Limb (tissue), 2 donors: Measurements from ENCODE around the gene MIX23.

Source experiments
- DNase-seq, 2 donors: peaks; one replicate each; pipeline ENCODE4 v3.0.0-alpha.2; 2016; ENCODE audit errors: extremely low spot score in 2 of 2

MIX23 gene

DNA sequence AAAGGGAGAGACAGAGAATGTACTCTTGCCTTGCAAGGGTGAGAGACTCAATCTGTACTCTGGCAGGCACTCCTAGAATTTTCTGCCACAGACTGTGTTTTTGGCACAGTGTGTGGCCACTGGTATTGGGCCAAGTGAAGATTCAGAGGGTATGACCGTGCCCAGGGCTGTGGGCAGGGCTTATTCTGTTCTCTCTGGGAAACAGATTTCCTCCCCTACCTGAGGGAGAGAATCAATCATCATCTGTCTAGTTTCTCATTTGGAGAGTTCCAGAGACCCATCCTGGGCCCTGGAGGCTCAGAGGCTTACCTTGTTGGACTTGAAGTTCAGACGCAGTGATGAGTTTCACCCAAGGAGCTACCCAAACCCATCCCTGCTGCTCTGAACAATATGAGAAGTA, 29.8 kb downstream of the MIX23 start:
- DNase-seq, result no peak

DNA sequence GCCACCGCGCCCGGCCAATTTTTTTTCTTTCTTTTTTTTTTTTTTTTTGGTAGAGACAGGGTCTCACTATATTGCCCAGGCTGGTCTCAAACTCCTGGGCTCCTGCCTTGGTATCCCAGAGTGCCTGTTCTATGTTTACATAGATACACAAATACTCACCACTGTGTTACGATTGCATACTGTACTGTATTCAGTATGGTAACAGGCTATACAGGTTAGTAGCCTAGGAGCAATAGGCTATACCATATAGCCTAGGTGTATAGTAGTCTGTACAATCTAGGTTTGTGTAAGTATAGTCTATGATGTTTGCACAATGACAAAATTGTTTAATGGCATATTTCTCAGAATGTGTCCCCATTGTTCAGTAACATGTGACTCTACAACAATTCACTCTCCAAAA, 31.4 kb downstream of the MIX23 start:
- DNase-seq, result no peak

DNA sequence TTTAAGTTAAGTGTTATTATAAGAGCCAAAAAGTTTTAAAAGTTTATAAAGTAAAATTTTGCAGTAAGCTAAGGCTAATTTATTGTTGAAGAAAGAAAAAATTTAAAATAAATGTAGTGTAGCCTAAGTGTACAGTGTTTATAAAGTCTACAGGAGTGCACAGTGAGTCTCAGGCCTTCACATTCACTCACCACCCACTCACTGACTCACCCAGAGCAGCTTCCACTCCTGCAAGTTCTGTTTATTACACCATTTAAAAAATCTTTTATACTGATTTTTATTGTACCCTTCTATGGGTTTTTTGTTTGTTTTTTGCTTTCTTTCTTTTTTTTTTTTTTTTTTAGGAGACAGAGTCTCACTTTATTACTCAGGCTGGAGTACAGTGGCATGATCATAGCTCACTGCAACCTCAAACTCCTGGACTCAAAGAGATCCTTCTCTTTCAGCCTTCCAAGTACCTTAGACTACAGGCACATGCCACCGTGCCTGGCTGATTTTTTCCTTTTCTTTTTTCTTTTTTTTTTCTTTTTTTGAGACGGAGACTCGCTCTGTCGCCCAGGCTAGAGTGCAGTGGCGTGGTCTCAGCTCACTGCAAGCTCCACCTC, 32.1 kb downstream of the MIX23 start:
- no peak for DNase-seq

DNA sequence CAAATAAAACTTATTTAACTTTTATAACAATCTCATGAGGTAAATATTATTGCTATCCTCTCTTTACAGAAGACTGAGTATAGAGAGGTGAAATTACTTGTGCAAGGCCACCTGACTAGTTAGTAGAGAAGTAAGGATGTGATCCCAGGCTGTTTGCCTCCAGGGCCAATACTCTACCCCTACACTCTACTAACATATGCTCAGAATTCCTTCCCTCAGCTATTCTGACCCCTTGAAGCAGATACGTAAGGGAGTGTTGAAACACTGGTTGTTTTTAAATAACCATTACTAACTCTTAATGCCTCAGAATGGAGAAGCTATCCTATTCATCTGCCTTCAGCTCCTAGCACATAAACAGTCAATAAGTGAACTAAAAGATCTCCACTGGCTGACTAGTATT, 33.9 kb downstream of the MIX23 start:
- DNase-seq, result no peak

DNA sequence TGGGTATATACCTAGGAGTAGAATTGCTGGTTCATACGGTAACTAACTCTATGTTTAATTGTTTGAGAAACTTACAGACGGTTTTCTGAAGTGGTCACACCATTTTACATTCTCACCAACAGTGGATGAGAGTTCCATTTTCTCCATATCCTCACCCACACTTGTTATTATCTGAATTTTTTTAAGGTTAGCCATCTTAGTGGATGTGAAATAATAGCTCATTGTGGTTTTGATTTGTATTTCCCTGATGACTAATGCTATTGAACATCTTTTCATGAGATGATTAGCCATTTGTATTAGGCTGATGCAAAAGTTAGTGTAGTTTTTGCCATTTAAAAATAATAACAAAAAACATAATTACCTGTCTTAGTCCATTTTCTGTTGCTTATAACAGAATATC, 39.4 kb downstream of the MIX23 start:
- DNase-seq, result no peak

DNA sequence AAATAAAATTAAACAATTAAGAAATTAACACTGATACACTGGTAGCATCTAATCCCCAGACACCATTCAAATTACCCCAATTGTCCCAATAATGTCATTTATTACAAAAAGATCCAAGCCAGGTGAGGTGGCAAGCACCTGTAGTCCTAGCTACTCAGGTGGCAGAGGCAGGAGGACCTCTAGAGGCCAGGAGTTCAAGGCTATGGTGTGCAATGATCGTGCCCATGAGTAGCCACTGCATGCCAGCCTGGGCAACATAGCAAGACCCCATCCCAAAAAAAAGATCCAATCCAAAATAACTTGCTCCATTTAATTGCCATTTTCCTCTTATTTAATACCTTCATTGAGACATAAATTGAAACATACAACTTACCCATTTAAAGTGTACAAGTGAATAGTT, 40.2 kb downstream of the MIX23 start:
- DNase-seq, result no peak

DNA sequence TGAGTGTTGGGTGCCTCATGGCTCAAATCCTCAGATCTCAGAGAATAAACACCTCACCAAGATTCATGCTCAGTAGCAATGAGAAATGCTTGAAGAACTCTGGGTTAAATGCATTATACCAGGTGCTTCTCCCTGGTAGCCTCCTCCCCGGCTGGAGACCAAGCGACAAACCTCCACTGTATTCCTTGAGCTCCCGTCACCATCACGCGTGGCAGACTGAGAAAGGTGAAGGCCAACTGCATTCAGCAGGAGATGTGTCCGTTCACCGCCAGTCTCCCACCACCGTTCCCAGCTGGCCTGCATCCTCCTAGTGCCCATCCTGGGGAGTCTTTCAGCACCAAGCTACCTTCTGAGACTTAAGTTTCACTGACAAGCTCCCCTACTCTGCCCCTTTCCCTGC, 50.5 kb downstream of the MIX23 start:
- no peak for DNase-seq

DNA sequence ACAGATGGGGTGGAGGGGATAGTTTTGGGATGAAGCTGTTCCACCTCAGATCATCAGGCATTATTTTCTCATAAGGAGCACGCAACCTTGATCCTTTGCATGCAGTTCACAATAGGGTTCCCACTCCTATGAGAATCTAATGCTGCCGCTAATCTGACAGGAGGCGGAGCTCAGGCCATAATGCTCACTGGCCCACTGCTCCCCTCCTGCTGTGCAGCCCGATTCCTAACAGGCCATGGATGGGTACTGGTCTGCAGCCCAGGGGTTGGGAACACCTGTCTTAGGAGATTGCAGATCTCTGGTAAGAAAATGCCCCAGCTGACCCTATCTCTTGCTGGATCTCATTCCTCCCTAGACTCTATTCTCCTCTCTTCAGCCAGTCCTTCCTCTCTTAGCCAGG, 51.1 kb downstream of the MIX23 start:
- DNase-seq, result no peak

DNA sequence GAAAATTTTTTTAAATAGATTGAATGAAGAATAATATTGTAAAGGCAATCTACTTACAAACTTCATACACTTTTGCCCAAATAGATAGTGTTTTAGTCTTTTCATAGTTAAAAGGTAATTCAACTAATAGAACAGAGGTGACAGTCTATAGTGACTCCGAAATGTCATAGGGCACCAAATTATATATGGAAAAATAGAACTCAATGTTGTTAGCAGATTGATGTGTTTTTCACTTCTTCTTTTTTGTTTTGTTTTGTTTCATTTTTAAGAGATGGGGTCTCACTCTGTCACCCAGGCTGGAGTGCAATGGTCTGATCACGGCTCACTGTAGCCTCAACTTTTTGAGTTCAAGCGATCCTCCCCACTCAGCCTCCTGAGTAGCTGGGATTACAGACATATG, 57.3 kb downstream of the MIX23 start:
- no peak for DNase-seq

DNA sequence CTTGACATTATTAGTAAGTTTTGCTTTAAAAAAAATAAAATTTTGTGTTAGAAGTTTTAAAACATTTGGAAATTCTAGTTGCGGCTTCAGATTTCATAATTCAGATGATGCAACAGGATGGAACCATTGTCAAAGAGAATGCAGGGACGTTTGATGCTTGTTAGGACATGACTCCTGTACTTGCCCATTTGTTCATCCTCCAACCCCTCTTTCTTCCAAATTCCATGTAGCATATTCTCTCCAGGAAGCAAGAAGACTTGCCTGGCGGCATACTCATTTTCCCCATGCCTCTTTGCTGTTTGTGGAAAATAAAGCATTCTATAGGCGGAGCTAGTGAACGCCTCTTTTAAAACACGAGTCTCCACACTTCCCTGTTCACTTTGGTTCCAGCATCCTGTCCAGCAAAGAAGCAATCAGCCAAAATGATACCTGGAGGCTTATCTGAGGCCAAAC, 58.1 kb downstream of the MIX23 start, which contains the start of gene CSTA:
Gene CSTA, plus strand, starts transcription at position 378 of the 453 bp plus-strand sequence. Its CDS starts 45 bp downstream, at position 423.
- DNase-seq, result no peak

DNA sequence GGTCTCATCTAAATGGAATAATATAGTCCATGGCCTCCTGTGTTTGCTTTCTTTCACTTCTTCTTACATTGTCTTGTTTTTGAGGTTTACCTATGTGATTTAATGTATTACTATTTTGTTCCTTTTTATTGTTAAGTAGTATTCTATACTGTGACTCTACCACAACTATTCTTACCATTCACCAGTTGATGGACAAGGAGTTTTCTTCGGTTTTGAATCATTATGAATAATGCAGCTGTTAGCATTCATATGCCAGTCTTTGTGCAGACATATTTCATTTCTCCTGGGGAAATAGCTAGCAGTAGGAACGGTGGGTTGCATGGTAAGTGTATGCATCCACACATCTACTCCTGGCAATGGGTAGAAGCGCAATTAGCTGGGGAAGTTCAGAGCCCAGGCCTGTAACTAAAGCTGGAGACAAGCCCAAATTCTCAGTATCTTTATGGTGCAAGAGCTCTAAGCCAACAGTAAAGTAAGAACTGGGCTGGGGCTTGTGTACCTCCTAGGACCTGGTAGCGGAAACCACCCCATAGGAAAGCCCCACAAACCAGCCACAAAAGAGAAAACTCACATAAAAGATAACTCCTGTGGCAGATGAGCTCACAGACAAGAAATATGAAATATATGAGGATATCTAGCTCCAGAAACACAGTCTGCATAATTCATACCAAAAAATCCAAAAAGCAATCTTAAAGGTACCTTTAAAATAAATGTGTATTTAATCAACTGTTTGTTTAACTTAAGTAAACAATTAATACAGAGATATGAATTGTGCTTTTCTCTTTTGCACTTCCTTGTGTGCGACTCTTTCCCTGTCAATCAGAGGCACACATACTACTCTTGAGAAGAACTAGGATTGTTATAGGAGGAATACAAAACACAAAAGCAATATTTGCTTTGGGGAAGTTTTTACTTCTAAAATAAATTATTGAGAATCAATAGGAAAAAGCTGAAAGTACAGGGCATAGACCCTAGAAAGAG, 60.6 kb downstream of the MIX23 start:
- no peak for DNase-seq

DNA sequence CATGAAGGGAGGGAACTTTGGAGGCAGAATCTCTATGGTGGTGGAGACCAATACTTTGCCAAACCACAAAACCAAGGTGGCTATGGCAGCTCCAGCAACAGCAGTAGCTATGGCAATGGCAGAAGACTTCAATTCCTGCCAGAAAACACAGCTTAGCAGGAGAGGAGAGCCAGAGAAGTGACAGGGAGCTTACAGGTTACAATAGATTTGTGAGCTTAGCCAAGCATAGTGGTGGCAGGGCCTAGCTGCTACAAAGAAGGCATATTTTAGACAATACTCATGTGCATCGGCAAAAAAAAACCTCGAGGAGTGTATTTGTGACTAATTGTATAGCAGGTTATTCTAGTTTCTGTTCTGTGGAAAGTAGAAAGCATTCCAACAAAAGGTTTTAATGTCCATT, 64.4 kb downstream of the MIX23 start:
- DNase-seq, result no peak

DNA sequence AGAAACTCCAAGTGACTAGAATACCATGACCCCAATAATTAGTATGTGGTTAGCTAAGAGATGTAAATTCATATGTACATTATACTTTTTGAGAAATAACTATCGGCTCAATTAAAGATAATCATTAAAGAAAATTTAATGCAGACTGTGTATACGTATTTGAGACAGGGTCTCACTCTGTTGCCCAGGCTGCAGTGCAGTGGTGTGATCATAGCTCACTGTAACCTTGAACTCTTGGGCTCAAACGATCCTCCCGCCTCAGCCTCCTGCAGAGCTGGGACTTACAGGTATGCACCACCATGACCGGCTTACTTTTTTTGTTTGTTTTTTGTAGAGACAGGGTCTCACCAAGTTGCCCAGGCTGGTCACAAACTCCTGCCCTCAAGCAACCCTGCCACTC, 66.7 kb downstream of the MIX23 start:
- no peak for DNase-seq

DNA sequence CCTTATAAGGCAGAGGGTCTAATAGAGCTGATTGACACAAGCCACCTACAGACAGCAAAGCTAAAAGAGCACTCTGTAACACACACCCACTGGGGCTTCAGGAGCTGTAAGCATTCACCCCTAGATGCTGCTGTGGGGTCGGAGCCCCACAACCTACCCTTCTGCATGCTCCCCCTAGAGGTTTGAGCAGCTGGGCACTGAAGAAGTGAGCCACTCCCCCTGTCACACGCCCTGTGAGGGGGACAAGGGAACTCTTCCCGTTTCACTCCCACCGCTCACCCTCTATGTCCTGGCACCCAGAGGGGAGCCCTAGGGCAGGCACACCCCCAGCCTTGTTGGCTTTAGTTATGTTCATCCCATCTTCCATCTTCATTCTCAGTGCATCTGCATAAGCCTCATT, 67.4 kb downstream of the MIX23 start:
- no peak for DNase-seq

DNA sequence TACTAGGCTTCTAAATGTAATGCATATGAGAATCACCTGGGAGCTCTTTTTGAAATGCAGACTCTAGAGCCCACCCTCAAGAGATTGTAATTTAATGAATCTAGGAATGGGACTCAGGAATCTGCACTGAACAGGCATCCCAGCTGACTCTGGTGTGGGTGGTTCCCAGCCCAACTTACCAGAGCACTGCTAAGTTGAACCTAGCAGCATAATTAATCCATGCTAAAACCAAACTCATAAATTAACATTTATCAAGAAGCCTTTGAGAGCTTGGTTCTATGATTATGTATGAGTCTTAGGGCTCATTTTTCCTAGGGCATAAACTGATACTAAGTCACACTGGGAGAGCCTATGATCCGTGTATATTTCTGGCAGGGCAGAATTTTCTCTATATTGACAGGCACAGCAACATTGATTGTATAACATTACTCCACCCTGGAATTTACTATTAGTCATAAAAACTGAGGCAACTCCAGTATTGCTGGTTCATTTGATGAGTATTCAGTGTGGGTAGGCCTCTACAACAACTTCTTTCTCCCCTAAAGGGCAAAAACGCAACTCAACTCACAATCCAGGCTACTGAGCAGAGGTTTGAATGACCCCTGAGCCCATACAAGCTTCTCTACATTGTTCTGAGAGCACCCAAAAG, 68.7 kb downstream of the MIX23 start:
- no peak for DNase-seq

DNA sequence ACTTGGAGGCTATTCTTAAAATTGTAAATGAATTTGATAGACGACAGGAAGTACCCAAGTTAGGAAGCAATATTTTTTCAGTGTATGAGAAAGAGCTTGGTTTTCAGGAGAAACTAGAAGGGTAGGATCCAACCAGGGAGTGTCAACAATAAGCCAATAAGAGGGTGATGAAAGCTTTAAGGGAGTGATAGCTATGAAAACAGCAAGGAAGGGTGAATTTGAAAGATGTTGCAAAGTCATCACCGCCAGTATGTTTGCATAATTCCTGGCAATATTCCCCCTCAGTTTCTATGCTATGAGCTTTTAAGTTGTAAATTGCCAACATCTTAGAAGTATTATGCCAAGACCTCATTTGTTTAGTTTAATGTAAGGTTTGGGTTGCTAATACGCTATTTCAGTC, 69.8 kb downstream of the MIX23 start:
- DNase-seq, result no peak

DNA sequence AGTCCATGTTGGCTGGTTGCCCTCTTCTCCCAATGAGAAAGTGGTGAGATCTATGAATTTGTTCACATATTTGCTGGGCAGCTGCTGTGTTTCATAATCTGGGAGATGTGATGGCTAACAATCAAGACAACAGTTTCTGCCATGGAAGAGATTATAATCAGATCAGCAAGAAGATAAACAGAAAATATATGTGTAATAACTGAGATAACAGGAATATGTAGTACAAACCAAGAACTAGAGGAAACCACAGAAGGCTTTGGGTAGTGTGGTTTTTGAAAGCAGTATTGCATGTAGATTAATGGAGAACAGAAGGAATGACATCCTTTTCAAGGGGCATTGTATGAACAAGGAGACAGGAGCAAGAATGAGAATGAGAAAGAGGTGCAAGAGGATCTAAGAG, 70.2 kb downstream of the MIX23 start:
- no peak for DNase-seq

DNA sequence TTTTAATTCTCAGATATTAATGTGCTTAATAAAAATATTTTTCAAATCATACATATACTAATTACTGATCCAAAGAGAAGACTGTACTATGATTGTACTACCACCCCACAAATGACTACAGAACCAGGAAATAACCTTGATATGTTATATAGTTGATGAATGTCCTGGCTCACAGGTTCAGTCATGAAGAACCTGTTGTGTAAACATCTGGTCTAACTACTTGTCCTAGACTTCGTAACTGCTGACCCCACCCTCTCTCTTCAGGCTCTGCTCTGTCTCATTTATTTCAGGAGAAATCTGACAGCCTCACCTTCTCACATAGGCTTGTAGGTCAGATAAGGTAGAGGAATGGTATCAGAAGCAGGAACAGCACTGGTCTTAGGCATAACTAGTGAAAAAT, 72.7 kb downstream of the MIX23 start:
- DNase-seq, result no peak
